HG03095 (cell line): Measurements from ENCODE around the gene NCEH1.
"Not testable (repeated sequence)": the region's sequence is repeated elsewhere in the genome, so short reads cannot be mapped to it uniquely, and the experiment has no call there.

Experiments
- ATAC-seq: cut with Tn5 transposase; IDR thresholded peaks from one replicate; pipeline ENCODE4 v1.9.1; 2021; ENCODE audit warnings: moderate library complexity; ENCODE audit not compliant: unreplicated experiment

The NCEH1 gene

DNA sequence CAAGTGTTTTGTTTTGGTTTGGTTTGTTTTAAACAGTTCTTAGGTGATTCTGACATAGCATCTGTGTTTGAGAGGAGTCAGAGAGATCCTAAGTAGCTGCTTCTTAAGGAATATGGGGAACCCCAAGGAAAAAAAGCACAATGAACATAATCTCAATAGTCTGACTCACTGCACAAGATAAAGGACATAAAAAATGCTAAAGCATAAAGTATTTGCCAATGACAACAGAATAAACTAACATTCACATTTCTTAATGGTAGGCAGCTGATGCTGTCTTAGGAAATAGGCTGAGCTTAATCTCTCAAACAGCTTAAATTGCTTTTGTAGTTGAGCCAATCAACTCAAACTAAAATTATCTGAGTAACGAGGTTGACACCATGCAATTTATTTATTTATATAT is 2.9 kb downstream of the NCEH1 start:
- no peak for ATAC-seq

DNA sequence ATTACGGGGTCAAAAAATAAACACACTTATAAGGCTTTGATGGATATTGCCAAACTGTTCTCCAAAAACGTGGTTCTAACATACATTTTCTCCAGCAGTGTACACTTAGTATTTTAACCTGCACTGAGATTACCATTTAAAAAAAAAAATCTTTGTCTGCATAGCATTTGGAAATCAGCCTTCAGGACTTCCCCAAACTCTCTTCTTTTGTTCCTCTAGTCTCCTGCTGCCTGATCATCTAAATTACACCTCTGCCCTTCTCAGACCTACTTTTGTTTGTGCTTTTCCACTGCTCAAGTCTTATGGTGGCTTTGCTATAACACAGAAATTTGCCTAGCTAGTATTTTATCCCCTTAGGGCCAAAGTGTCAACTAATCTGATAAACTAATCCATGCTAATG is 3.8 kb downstream of the NCEH1 start:
- ATAC-seq, result no peak

DNA sequence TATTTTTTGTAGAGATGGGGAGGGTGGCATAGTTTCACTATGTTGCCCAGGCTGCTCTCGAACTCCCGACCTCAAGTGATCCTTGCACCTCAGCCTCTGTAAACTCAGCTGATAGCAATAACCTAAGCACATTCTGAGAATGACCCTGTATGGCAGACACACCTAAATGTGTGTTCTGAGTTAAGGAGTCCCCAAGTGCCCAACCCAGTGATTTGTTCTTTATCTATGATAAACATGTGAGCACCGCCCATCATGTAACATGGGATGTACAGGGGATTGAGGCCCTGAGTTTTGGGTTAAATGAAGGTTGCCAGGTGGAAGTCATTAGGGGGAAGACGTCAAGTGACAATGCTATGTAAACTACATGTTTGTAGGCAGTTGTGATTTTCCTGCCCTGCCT is 5.7 kb downstream of the NCEH1 start:
- no peak for ATAC-seq

DNA sequence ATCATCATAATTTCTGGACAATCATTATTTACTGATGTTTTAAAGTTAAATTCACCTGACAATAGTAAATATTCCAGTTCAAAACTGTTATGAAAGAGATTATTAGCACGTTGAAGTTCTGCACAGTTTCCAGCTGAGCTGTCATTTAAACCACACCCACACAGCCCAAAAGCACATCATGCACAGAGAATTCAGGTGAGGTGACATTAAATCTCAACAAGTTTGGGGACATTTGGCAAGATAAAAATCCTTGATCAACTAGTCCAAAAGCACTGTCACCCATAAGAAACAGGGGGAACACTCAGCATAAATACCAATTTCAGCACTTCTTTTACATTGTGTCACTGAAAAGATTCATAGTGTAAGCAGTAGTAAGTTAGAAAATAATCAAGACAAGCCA is 6.9 kb downstream of the NCEH1 start:
- ATAC-seq, result no peak

DNA sequence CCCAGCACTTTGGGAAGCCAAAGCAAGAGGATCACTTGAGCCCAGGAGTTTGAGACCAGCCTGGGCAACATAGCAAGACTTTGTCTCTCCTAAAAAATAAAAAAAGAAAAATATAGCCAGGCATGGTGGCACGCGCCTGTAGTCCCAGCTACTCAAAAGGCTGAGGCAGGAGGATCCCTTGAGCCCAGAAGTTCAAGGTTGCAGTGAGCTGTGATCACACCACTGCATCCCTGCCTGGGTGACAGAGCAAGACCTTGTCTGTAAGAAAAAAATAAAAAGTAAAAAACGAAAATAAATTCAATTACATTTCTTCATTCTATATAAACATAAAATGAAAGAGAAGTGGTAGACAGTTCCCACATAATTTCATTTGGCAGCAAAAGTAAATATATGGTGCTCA is 8.1 kb downstream of the NCEH1 start:
- not testable (repeated sequence) for ATAC-seq

DNA sequence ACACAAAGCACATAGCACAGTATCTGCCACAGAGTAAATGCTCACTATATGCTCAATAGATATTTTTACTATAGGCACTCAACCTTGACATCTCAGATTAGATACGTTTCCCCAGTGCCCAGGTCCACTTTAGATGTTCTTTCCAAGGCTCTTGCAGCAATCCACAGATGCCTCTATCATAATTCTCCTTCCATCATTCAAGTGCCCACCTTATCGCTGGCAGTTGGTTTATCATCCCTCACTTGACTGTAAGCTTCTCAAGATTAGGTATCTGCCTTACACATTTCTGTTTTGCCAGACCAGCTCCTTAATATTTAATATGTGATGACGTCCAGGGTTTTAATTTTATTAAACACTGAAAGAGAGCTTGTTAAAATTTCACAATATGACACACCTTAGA is 8.6 kb downstream of the NCEH1 start:
- ATAC-seq, result no peak

DNA sequence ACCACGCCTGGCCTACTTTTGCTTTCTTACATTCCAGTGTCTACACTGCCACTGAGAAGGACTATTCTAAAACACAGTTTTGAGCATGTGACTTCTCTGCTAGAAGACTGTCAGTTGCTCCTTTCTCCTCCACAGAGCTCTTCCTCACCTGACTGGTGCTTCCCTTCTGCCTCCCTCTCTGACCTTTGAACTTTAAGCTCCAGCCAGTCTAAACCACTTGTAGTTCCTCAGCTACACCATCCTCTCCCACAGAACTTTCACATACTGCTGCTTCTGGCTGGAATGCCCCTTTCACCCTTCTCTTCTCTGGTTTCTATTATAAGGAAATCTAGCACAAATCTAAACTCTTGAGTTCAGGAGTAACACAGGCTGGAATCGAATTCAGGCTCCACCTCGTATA is 9.1 kb downstream of the NCEH1 start:
- no peak for ATAC-seq

DNA sequence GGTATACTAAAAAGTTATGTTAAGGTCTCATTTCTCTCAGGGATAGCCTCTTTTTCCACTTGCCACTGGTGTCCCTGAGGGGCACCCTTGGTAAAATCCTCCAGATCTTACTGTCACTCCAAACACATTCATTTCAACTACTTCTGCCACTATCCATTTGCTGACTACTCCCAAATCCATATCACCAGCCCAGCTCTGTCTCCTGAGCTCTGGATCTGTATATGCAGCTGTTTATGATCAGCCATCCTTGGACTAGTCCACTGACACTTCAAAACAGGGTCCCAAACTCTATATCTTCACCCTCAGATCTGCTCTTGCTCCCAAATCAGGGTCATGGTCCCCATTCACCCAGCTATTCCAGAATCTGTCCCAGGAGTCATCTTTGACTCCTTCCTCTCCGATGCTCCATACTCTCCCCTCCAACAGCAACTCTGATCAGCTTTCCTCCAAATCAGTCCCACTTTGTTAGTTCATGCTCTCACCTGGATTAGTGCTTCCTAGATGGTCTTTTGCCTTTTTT is 9.9 kb downstream of the NCEH1 start:
- ATAC-seq, result no peak

DNA sequence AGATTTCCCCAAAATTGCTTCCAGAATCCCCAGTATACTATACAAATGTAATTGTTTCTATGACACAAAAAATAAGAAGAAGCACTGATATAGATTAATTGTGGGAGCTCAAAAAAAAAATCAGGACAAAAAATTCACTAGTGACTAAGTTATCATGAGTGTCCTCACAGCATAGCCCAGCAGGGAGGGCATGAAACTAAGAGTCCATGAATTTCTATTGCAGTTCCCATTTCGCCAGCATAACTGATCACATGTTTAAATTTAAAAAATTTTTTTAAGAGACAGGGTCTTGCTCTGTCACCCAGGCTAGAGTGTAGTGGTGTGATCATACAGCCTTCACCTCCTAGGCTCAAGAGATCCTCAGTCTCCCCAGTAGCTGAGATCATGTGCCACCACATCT is 10.6 kb downstream of the NCEH1 start:
- ATAC-seq, result no peak

DNA sequence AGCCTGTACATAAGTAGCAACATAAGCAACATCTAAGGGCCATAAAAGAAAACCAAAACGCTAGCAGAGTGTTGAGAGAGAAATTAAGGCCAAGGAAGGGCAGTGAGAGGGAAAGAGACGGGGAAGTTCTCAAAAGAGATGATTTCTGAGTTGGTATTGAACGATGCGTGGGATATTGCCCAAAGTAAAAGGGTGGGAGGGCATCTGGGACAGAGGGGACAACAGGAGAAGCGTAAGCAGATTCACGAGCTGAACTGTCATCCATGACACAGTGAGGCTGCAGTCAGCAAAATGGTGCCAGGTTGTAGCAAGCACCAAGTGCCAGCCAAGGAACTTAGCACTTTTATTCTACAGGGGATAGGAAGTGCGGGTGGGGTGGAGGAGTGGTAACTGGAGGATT is 11.8 kb downstream of the NCEH1 start:
- ATAC-seq, result no peak

DNA sequence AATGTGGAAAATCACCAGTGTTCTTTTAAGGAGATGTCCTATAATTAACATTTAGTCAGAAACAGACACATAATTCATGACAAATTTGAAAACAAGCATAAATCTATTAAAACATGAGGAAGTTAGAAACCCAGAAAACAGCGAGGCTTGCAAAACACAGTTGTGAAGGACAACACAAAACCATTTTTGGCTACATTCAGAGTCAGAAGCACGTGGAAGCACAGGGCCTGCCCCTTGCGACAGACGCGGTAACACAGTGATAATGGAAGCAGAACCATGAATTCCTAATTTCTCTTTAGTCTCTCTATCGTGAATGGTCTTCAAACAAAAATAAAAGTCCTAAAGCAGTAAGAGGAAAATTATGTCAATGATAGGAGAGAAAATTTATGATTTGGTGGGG is 12.2 kb downstream of the NCEH1 start:
- ATAC-seq, result no peak

DNA sequence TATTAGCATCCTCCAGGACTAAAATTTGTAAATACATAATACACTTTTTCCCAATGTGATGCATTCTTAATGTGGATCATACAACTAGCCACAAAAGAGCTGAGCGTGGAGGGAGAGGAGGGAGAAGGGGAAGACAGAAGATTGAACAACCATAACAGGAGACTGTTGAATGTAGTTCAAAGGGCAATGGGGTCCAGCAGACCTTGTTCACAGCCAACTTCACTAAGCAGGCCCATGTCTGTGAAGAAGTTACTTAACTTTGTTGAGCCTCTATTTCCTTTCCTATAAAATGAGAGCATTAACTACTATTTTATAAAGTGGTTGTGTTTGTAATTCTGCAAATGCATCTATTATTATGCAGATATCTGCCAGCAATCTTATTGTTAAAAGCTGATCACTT is 13.3 kb downstream of the NCEH1 start:
- ATAC-seq, result no peak

DNA sequence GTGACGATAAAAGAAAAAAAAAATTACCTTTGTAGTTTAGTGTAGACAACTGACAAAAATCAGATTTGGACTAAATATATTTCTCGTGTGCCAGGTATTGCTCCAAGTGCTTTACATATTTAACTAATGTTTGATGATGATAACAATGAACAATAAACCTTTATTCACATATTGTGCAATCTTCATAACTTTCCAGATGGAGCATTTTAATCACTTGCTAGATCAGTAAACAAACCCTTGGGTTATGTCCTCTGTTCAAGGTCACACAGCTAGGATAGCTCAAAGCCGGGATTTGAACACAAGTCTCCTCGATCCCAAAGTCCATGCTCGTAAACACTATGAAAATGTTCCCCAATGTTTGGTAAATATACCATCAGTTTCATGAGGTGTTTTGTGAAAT is 14.5 kb downstream of the NCEH1 start:
- ATAC-seq, result no peak

DNA sequence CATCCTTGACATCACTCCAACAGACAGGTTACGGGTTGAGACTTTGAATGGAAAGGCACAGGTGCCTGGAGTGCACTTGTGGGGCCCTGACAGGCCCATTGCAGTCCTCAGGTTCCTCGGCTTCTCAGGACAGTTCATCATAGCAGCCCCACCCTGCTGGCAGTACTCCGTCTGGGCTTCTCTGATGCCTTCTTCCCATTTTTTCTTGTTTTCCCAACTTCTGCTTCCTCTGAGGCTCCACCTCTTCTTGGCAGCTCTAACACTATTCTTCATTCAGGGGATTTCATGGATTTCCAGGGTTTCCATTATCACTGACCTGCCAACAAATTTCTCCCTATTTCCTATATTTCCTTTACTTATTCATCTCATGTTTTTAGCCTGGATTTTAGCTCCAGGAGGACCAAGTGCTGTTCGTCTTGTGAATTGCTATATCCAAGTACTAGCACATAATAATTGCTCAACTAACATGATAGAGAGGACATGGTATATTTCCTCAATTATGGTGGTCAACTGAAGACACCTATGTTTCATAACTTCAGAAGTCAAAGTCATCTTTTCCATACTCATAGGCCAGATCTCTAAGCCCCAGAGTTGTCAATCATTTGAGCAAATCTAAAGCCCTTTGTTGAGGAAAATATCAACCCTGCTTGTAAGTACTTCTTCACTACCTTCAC is 16.2 kb downstream of the NCEH1 start:
- ATAC-seq, result no peak

DNA sequence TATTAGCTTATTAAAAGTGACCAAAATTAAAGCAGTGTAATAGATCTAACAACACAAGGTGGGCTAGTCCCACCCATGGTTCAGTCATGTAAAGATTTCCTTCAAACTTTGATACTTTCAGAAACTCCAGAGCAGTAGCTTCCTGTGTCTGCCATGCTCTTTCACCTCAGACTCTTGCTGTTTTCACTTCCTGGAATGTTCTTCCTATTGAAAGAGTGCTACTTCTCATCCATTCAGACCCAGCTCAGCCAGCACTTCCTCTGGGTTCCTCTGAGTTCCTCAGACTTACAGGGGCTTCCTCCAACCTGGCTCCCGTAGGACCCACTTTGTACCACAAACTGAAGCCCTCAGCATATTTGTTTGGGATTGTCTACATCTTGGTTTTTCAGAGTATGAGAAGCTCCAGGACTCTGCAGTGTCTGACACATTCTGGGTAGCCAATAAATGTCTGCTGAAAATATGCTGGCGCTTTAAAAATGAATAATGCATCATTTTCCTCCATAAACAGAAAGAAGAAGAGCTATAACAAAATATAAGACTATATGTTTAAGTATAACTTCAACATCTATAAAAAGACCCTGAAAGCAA is 18.0 kb downstream of the NCEH1 start:
- peak; percentile 80 for ATAC-seq

DNA sequence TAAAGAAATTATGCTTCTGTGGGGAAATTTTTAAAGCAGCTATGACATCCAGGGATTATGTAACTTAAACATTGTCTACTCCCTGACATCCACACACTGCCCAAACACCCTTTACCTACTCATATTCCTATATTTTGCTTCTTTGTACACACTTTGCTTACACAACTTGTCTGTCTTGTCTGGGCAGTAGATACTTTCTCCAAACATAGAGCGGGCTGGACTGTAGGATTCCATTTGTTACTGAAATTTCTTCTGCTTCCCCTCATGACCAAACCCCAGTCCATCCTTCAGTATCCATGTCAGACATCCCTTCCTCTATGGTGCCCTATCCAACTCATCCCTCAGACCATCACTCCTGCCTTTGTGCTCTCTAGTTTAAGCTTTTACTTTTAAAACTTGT is 19.9 kb downstream of the NCEH1 start:
- no peak for ATAC-seq

DNA sequence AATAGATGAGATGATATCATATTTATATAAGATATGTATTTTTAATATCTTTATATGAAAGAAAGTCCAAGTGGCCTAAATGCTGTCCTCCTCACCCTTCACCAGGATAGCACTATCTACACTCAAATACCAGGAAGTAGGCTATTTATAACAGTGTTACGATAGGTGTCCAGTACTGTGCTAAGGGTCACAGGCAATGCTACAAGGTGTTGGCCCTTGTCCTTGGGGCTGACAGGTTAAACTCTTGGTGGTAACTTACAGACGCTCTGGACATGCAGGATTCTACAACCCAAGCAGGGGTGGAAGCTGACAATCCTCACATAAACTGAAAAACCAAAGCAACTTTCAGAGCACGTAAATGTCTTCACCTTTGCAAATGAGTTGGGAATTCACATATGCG is 22.3 kb downstream of the NCEH1 start:
- ATAC-seq, result no peak

DNA sequence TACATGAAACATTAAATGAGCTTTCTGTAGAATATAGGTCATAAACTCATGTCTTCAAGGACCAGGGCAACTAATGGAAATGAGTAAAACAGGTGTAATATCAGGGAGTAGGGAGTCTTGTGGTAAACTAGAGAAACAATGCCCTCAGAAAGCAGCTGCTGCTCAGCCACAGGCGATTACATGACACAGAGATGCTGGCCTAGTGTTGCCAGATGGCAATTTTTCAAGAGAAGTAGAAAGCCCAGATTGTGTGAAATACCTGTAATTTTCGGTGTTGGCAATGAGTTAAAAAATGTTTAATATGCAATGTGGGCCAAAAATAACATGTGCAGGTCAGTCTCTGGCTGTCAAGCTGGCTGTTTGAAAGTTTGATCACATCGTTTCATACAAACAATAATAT is 23.4 kb downstream of the NCEH1 start:
- ATAC-seq, result no peak

DNA sequence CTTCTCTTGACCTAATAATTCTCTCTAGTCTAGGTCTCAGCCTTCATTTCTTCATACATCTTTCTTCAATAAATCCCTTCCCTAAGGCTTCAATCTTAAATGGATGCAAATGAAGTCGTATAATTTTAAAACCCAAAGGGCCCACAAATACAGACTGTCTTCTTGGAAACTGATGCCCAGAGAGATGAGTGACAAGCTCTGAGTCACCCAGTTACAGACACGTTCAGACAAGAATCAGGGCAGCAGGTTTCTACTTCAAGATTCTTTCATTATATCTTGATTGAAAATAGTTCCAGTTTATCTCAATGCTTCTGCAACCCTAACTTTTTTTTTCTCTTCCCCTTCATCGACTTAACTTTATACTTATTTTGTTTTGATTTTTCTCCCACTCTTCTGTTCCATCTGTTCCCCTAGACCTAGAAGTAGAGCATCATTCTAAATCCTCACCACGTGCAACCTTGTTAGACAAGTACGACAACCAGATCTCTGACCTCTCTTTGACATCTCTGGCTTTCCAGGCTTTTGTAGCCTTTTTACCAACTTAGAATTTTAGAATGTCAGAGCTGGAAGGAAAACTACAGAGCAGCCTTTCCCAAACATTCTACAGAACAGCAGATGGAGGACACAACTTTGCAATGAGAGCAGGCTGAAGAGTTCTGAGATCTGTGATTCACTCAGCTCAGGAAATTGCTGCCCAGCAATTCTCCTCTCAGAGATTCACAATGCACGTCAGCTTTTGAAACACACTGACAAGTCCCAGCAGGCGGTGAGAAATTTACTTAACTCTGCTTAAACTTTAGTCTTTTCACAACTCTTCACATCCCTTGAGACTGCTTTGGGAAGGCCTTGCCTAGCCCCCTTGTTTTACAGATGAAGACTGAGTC is 25.3 kb downstream of the NCEH1 start:
- ATAC-seq, result no peak

DNA sequence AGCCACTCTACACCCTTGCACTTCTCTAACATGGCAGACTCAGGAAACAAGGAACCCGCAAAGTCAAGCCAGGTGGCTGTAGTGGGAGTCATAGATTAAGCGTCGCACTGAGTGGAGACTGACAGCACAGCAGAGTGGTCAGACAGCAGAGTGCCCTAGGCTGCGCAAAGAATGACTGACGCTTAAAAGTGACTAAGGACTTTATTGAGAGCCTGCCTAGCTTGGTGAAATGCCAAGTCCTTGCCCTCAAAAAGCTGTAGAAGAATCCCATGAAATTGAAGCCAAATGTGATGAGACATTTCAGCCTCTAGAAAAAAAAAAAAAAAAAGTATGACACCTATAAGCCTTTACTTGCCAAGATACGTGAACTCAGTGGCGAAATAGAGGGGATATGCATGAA is 30.2 kb downstream of the NCEH1 start:
- ATAC-seq, result no peak

DNA sequence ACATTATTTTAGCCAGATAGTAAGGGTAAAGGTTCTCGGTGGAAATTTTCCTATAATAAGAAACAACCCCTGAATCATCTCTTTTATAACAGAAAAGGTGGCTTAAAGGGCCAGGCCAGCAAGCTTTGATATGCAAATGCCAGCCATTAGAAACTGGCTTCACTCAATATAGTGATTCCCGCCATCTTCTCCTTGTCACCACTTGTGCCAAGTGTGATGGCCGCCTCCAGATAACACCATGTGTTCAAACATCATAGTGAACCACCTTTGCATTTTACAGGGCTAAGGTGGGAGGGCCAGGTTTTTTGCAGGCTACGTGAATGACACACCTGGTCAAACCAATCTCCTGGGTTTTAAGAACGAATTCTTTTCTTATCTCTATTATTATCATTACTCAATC is 31.3 kb downstream of the NCEH1 start:
- ATAC-seq, result no peak

DNA sequence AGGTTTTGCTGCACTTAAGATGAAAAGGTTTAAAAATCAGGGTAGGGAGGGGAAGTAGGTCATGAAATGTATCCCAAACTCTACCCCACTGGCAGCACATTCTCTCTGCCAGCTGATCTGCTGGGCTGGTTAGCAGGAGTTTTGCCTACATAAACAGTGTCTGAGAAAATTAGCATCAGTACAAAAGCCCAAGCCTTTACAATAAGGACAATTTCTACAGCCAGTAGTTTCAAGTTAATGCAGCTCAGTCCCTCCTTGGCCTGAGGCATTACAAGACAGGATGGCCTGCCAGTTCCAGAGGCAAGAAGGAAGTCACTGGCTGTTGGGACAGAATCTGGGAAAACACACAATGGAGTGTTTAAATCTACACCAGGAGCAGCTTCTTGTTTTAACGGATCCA is 32.8 kb downstream of the NCEH1 start:
- no peak for ATAC-seq
